PFSK-1 (cell line): ENCODE results near the gene PHACTR1.

Experiments used
- POLR2AphosphoS5 ChIP-seq: IDR thresholded peaks from 2 replicates; pipeline ENCODE4 v1.6.1; 2012; ENCODE audit warnings: low read depth, mild to moderate bottlenecking, control low read depth, low read length, moderate library complexity
- REST ChIP-seq, 2 experiments: IDR thresholded peaks; 2 replicates each; pipeline versions ENCODE4 v1.6.1 to v1.8.0; 2011 to 2012; ENCODE audit warnings: low read depth in 2 of 2, low read length in 2 of 2, control low read depth in 1 of 2, inconsistent platforms in 1 of 2, mild to moderate bottlenecking in 1 of 2, moderate library complexity in 1 of 2; ENCODE audit not compliant: insufficient read depth in 1 of 2
- SIN3A ChIP-seq: IDR thresholded peaks from 2 replicates; pipeline ENCODE4 v1.6.1; 2012; ENCODE audit warnings: mild to moderate bottlenecking, low read length, moderate library complexity, borderline replicate concordance; ENCODE audit not compliant: insufficient read depth
- TAF1 ChIP-seq: IDR thresholded peaks from 2 replicates; pipeline ENCODE4 v1.6.1; 2012; ENCODE audit warnings: low read length, control low read depth, borderline replicate concordance; ENCODE audit not compliant: insufficient read depth

GRCh38 chr6:13004601-13005000, 288.0 kb downstream of the PHACTR1 start:
- TF ChIP-seq TAF1 (no peak), POLR2AphosphoS5 (no peak), REST (IDR thresholded peaks at IDR 0.05; ENCODE audit: insufficient read depth in 1 of 2, low read depth in 2 of 2, low read length in 2 of 2) (no peak), SIN3A (no peak)
